ENCODE measurements around the gene CHODL.

Gene CHODL, protein sequence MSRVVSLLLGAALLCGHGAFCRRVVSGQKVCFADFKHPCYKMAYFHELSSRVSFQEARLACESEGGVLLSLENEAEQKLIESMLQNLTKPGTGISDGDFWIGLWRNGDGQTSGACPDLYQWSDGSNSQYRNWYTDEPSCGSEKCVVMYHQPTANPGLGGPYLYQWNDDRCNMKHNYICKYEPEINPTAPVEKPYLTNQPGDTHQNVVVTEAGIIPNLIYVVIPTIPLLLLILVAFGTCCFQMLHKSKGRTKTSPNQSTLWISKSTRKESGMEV
- 0.39 to 0.96 (median 0.69) reads per million in 3 donors for total RNA-seq

DNA sequence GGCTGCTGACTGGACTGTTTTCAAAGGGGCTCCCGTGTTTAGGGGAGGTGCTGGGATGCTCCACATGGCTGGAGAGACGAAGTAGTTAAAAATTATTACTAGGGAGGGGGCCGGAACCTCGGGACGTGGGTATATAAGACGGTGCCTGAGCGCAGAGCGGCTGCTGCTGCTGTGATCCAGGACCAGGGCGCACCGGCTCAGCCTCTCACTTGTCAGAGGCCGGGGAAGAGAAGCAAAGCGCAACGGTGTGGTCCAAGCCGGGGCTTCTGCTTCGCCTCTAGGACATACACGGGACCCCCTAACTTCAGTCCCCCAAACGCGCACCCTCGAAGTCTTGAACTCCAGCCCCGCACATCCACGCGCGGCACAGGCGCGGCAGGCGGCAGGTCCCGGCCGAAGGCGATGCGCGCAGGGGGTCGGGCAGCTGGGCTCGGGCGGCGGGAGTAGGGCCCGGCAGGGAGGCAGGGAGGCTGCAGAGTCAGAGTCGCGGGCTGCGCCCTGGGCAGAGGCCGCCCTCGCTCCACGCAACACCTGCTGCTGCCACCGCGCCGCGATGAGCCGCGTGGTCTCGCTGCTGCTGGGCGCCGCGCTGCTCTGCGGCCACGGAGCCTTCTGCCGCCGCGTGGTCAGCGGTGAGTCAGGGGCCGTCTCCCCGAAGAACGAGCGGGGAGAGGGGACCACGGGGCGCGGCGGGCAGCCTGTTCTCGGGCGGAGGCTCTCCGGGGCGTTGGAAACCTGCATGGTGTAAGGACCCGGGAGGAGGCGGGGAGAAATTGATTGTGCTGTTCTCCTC lies at the start of gene CHODL:
Gene CHODL (plus strand): TSS at position 163 of the 793 bp plus-strand sequence. CDS start 391 bp downstream, at position 554.
- H3K36me3 ChIP-seq (ENCODE audit: control insufficient read depth, insufficient read depth, low read length), result no peaks in the 10 kb centered on the region
- H3K4me1 ChIP-seq (ENCODE audit: control insufficient read depth, insufficient read depth, low read length, poor library complexity, severe bottlenecking), result no peaks in the 10 kb centered on the region
- H3K27ac ChIP-seq (ENCODE audit: insufficient read depth, low read length, poor library complexity, severe bottlenecking), result no peak within 1 kb of the TSS
- H3K9me3 ChIP-seq (ENCODE audit: control insufficient read depth, low read length), result no peaks in the 10 kb centered on the region
- H3K4me3 ChIP-seq (ENCODE audit: insufficient read depth, low read depth, low read length, poor library complexity, severe bottlenecking), result no peak within 1 kb of the TSS
- DNase-seq, result no peak
- H3K27me3 ChIP-seq (replicated peaks; ENCODE audit: control insufficient read depth, insufficient read depth, low read length, poor library complexity, severe bottlenecking), result no peaks in the 10 kb centered on the region

DNA sequence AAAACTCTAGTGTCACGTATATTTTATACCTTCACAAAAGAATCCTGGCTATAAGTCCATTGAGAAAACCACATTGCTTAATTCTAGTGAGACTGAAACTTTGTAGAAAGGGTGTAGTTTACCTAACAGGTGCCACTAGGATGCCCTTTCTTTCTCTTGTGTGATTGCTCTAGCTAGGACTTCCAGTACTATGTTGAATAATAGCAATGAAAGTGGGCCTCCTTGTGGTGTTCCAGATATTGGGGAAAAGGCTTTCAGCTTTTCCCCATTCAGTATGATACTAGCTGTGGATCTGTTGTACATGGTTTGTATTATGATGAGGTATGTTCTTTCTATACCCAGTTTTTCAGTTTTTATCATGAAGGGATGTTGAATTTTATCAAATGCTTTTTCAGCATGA lies 39.7 kb upstream of the CHODL start:
- no peaks in the 10 kb centered on the region for H3K36me3 ChIP-seq (ENCODE audit: control insufficient read depth, insufficient read depth, low read length)
- H3K4me3 ChIP-seq (ENCODE audit: insufficient read depth, low read depth, low read length, poor library complexity, severe bottlenecking), result no peak overlapping the region
- H3K9me3 ChIP-seq (ENCODE audit: control insufficient read depth, low read length), result no peaks in the 10 kb centered on the region
- H3K4me1 ChIP-seq (ENCODE audit: control insufficient read depth, insufficient read depth, low read length, poor library complexity, severe bottlenecking), result no peaks in the 10 kb centered on the region
- DNase-seq, result no peak
- no peaks in the 10 kb centered on the region for H3K27me3 ChIP-seq (replicated peaks; ENCODE audit: control insufficient read depth, insufficient read depth, low read length, poor library complexity, severe bottlenecking)
- no peak overlapping the region for H3K27ac ChIP-seq (ENCODE audit: insufficient read depth, low read length, poor library complexity, severe bottlenecking)

GRCh38 chr21:18218331-18218730 lies 26.3 kb upstream of the CHODL start:
- no peak overlapping the region for H3K27ac ChIP-seq (ENCODE audit: insufficient read depth, low read length, poor library complexity, severe bottlenecking)
- no peak for DNase-seq
- no peaks in the 10 kb centered on the region for H3K27me3 ChIP-seq (replicated peaks; ENCODE audit: control insufficient read depth, insufficient read depth, low read length, poor library complexity, severe bottlenecking)
- no peaks in the 10 kb centered on the region for H3K9me3 ChIP-seq (ENCODE audit: control insufficient read depth, low read length)
- H3K36me3 ChIP-seq (ENCODE audit: control insufficient read depth, insufficient read depth, low read length), result no peaks in the 10 kb centered on the region
- H3K4me1 ChIP-seq (ENCODE audit: control insufficient read depth, insufficient read depth, low read length, poor library complexity, severe bottlenecking), result no peaks in the 10 kb centered on the region
- no peak overlapping the region for H3K4me3 ChIP-seq (ENCODE audit: insufficient read depth, low read depth, low read length, poor library complexity, severe bottlenecking)

GRCh38 chr21:18220498-18220897 lies 24.1 kb upstream of the CHODL start:
- Histone ChIP-seq H3K4me1 (ENCODE audit: control insufficient read depth, insufficient read depth, low read length, poor library complexity, severe bottlenecking) (no peaks in the 10 kb centered on the region), H3K9me3 (ENCODE audit: control insufficient read depth, low read length) (no peaks in the 10 kb centered on the region), H3K27ac (ENCODE audit: insufficient read depth, low read length, poor library complexity, severe bottlenecking) (no peak overlapping the region), H3K36me3 (ENCODE audit: control insufficient read depth, insufficient read depth, low read length) (no peaks in the 10 kb centered on the region), H3K4me3 (ENCODE audit: insufficient read depth, low read depth, low read length, poor library complexity, severe bottlenecking) (no peak overlapping the region), H3K27me3 (replicated peaks; ENCODE audit: control insufficient read depth, insufficient read depth, low read length, poor library complexity, severe bottlenecking) (no peaks in the 10 kb centered on the region)
- DNase-seq, result no peak

GRCh38 chr21:18222346-18222745 lies 22.3 kb upstream of the CHODL start:
- Histone ChIP-seq H3K27ac (ENCODE audit: insufficient read depth, low read length, poor library complexity, severe bottlenecking) (no peak overlapping the region), H3K4me3 (ENCODE audit: insufficient read depth, low read depth, low read length, poor library complexity, severe bottlenecking) (no peak overlapping the region), H3K36me3 (ENCODE audit: control insufficient read depth, insufficient read depth, low read length) (no peaks in the 10 kb centered on the region), H3K27me3 (replicated peaks; ENCODE audit: control insufficient read depth, insufficient read depth, low read length, poor library complexity, severe bottlenecking) (no peaks in the 10 kb centered on the region), H3K4me1 (ENCODE audit: control insufficient read depth, insufficient read depth, low read length, poor library complexity, severe bottlenecking) (no peaks in the 10 kb centered on the region), H3K9me3 (ENCODE audit: control insufficient read depth, low read length) (no peaks in the 10 kb centered on the region)
- no peak for DNase-seq

- Histone ChIP-seq H3K27me3 (replicated peaks; ENCODE audit: control insufficient read depth, insufficient read depth, low read length, poor library complexity, severe bottlenecking) (no peaks in the 10 kb centered on the region), H3K4me1 (ENCODE audit: control insufficient read depth, insufficient read depth, low read length, poor library complexity, severe bottlenecking) (no peaks in the 10 kb centered on the region), H3K9me3 (ENCODE audit: control insufficient read depth, low read length) (no peaks in the 10 kb centered on the region), H3K27ac (ENCODE audit: insufficient read depth, low read length, poor library complexity, severe bottlenecking) (no peak overlapping the region), H3K4me3 (ENCODE audit: insufficient read depth, low read depth, low read length, poor library complexity, severe bottlenecking) (no peak overlapping the region), H3K36me3 (ENCODE audit: control insufficient read depth, insufficient read depth, low read length) (no peaks in the 10 kb centered on the region)
- no peak for DNase-seq
Observed at GRCh38 chr21:18228060-18228739, 16.4 kb upstream of the CHODL start.

GRCh38 chr21:18235545-18235944 lies 9.1 kb upstream of the CHODL start:
- H3K27me3 ChIP-seq (replicated peaks; ENCODE audit: control insufficient read depth, insufficient read depth, low read length, poor library complexity, severe bottlenecking), result no peaks in the 10 kb centered on the region
- H3K27ac ChIP-seq (ENCODE audit: insufficient read depth, low read length, poor library complexity, severe bottlenecking), result no peak overlapping the region
- no peak overlapping the region for H3K4me3 ChIP-seq (ENCODE audit: insufficient read depth, low read depth, low read length, poor library complexity, severe bottlenecking)
- no peak for DNase-seq
- no peaks in the 10 kb centered on the region for H3K4me1 ChIP-seq (ENCODE audit: control insufficient read depth, insufficient read depth, low read length, poor library complexity, severe bottlenecking)
- no peaks in the 10 kb centered on the region for H3K36me3 ChIP-seq (ENCODE audit: control insufficient read depth, insufficient read depth, low read length)
- no peaks in the 10 kb centered on the region for H3K9me3 ChIP-seq (ENCODE audit: control insufficient read depth, low read length)

DNA sequence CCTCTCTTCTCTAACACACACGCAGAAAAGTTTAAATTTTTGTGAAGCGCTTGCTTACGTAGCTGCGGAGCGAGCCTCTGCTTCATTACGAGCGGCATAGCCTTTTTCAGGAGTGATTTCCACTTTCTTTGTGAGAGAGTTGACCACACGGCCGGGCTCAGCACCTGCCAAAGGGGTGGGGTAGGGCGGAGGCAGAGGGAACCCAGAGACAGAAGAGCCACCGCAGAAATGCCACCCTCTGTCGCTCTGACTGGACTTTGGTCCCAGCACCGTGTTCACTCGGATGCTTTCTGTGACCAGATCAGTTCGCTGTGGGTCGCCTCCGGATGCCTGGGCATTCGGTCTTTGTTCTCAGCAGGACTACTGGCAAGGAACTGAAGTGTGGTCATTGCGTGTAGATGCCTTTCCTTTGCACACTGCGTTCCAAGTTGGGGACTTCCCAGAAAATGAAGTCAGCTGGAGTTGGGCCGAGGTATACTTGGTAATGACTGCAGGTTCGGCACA lies 883 bp downstream of the CHODL start:
- no peak for DNase-seq
- H3K4me1 ChIP-seq (ENCODE audit: control insufficient read depth, insufficient read depth, low read length, poor library complexity, severe bottlenecking), result no peaks in the 10 kb centered on the region
- no peaks in the 10 kb centered on the region for H3K36me3 ChIP-seq (ENCODE audit: control insufficient read depth, insufficient read depth, low read length)
- no peaks in the 10 kb centered on the region for H3K9me3 ChIP-seq (ENCODE audit: control insufficient read depth, low read length)
- H3K4me3 ChIP-seq (ENCODE audit: insufficient read depth, low read depth, low read length, poor library complexity, severe bottlenecking), result no peak overlapping the region
- no peaks in the 10 kb centered on the region for H3K27me3 ChIP-seq (replicated peaks; ENCODE audit: control insufficient read depth, insufficient read depth, low read length, poor library complexity, severe bottlenecking)
- no peak overlapping the region for H3K27ac ChIP-seq (ENCODE audit: insufficient read depth, low read length, poor library complexity, severe bottlenecking)

DNA sequence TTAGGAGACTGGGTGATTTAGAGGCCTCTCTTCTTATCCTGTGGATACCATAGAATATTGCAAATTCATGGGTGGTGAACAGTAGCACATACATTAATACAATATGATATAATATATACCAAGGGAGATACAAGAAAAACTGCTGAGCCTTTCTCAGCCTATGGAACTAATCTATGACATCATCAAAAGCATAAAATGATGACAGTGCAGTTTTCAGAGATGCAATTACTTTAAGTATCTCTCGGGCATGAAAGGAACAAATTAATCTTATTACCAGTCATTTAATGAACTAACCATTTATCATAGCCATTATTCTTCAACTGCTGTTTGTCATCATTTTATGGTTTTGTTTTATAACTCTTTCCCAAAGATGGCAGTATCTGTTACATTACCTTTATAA lies 3.5 kb downstream of the CHODL start:
- no peaks in the 10 kb centered on the region for H3K4me1 ChIP-seq (ENCODE audit: control insufficient read depth, insufficient read depth, low read length, poor library complexity, severe bottlenecking)
- no peak for DNase-seq
- H3K27me3 ChIP-seq (replicated peaks; ENCODE audit: control insufficient read depth, insufficient read depth, low read length, poor library complexity, severe bottlenecking), result no peaks in the 10 kb centered on the region
- H3K27ac ChIP-seq (ENCODE audit: insufficient read depth, low read length, poor library complexity, severe bottlenecking), result no peak overlapping the region
- no peaks in the 10 kb centered on the region for H3K36me3 ChIP-seq (ENCODE audit: control insufficient read depth, insufficient read depth, low read length)
- no peak overlapping the region for H3K4me3 ChIP-seq (ENCODE audit: insufficient read depth, low read depth, low read length, poor library complexity, severe bottlenecking)
- no peaks in the 10 kb centered on the region for H3K9me3 ChIP-seq (ENCODE audit: control insufficient read depth, low read length)

- Histone ChIP-seq H3K4me1 (ENCODE audit: control insufficient read depth, insufficient read depth, low read length, poor library complexity, severe bottlenecking) (no peaks in the 10 kb centered on the region), H3K4me3 (ENCODE audit: insufficient read depth, low read depth, low read length, poor library complexity, severe bottlenecking) (no peak overlapping the region), H3K27ac (ENCODE audit: insufficient read depth, low read length, poor library complexity, severe bottlenecking) (no peak overlapping the region), H3K27me3 (replicated peaks; ENCODE audit: control insufficient read depth, insufficient read depth, low read length, poor library complexity, severe bottlenecking) (no peaks in the 10 kb centered on the region), H3K9me3 (ENCODE audit: control insufficient read depth, low read length) (no peaks in the 10 kb centered on the region), H3K36me3 (ENCODE audit: control insufficient read depth, insufficient read depth, low read length) (no peaks in the 10 kb centered on the region)
- no peak for DNase-seq
Observed at GRCh38 chr21:18249672-18250071, 5.0 kb downstream of the CHODL start.
